GM12878 (cell line): ENCODE data around the gene MMGT1.

Source experiments
- EZH2 ChIP-seq: IDR thresholded peaks from 2 replicates; pipeline ENCODE4 v1.6.1; 2012; ENCODE audit warnings: low read depth, mild to moderate bottlenecking, control low read depth, inconsistent platforms, low read length, borderline replicate concordance; ENCODE audit not compliant: control insufficient read depth
- POLR2AphosphoS5 ChIP-seq: IDR thresholded peaks from 2 replicates; pipeline ENCODE4 v1.6.1; 2011; ENCODE audit warnings: mild to moderate bottlenecking, low read length, inconsistent platforms
- SIN3A ChIP-seq: IDR thresholded peaks from 2 replicates; pipeline ENCODE4 v1.6.1; 2012; ENCODE audit warnings: low read depth, low read length, improper control_type of control experiment

- TF ChIP-seq EZH2 (no peak), SIN3A (no peak), POLR2AphosphoS5 (no peak)
Observed at GRCh38 chrX:136016881-136017280, 43.1 kb upstream of the MMGT1 start.
